Activated CD4-positive, alpha-beta T cell treated with anti-CD3 and anti-CD28 coated beads, Interleukin-2, amount 10 ng/mL, durations not matched to agents 24 days and 14 days (primary cell): ENCODE results near the gene TNNC2. TPM values are rescaled to one million over a fixed set of nuclear protein-coding genes. Genes with fewer than 3 reads are reported as not detected.

Experiments used
- DNase-seq: peaks from one replicate; pipeline ENCODE4 v3.0.0; 2022
- H3K27ac Mint-ChIP-seq: one replicate; pipeline ENCODE4 v1.8.0; 2022; ENCODE audit warnings: mild to moderate bottlenecking, mixed read lengths
- H3K27me3 Mint-ChIP-seq: one replicate; pipeline ENCODE4 v1.8.0; 2022; ENCODE audit warnings: mixed read lengths
- H3K36me3 Mint-ChIP-seq: one replicate; pipeline ENCODE4 v1.8.0; 2022; ENCODE audit warnings: low read depth, mild to moderate bottlenecking, mixed read lengths
- H3K4me1 Mint-ChIP-seq: one replicate; pipeline ENCODE4 v1.8.0; 2021; ENCODE audit warnings: mixed read lengths
- H3K4me3 Mint-ChIP-seq: one replicate; pipeline ENCODE4 v1.8.0; 2022; ENCODE audit warnings: mild to moderate bottlenecking, moderate library complexity, mixed read lengths
- H3K9me3 Mint-ChIP-seq: one replicate; pipeline ENCODE4 v1.8.0; 2021; ENCODE audit warnings: mixed read lengths
- intact Hi-C: fragments of 100-400 bp; cut with micrococcal nuclease; formaldehyde crosslinking; loops from one replicate; pipeline ENCODE4 v1.15.1; 2023
- total RNA-seq: library from RNA; stranded (reverse); gene quantifications from 2 replicates; pipeline ENCODE4 v1.2.3, GENCODE V29; 2022

Gene TNNC2
- total RNA-seq, 1 donor from 2014 or later, result not detected

DNA sequence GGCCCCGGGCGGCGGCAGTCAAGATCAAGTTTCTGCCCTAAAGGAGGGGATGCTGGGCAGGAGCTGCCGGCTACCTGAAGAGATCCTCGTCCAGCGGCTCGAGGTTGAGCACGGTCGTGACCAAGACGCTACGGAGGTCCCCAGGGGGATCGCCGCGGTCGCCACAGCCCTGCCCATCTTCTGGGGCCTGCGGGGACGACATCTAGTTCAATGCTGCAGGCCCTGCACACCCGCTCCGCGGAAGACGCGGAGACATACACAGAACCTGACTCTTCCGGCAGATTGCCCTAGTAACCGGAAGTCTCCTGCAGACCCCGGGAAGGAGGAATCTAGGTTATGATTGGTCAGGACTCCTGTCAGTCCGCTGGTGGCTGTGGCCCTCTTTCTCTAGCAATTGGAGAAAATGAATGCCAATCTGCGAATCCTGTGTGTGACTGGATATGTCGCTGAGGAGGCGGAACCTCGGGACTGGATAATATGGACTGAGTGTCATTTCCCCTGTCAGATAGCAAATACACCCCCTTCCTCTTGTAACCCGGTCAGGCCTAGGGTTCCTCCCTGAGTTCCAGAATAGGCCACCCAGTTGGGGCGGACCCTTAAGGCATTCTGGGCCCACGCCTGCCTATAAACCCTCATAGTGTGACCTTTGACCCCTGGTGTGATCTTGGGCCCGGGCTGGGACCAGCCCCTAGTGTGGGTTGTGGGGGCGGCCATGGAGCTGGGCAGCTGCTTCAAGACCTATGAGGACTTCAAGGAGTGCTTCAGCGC, 30.2 kb upstream of the TNNC2 start, which contains the start of the genes ACOT8 and ZSWIM3:
ACOT8 (minus strand) TSS at position 279 of the 768 bp plus-strand sequence; CDS start at position 202, 77 bp downstream.
ZSWIM3 (plus strand) TSS at position 501 of the 768 bp plus-strand sequence; CDS start at position 713, 212 bp downstream.
- peaks cover 35% of the 10 kb centered on the region for H3K4me1 Mint-ChIP-seq
- H3K27me3 Mint-ChIP-seq, result no peaks in the 10 kb centered on the region
- DNase-seq, result peak; percentile 99
- H3K27ac Mint-ChIP-seq, result peak within 1 kb of the TSS; percentile 98
- peaks cover 19% of the 10 kb centered on the region for H3K36me3 Mint-ChIP-seq
- peak within 1 kb of the TSS; percentile 98 for H3K4me3 Mint-ChIP-seq
- H3K9me3 Mint-ChIP-seq, result no peaks in the 10 kb centered on the region
- intact Hi-C loops, result loop anchor here (1.0 to 2.0 kb wide), 7 partner anchors 22 to 115 kb away; partner anchors contain the start of genes CTSA, NEURL2, UBE2C and ZNF335

GRCh38 chr20:45853484-45853883, 26.4 kb upstream of the TNNC2 start:
- no peak for DNase-seq
- Mint-ChIP-seq H3K27me3 (no peaks in the 10 kb centered on the region), H3K27ac (no peak overlapping the region), H3K9me3 (no peaks in the 10 kb centered on the region), H3K4me3 (no peak overlapping the region), H3K36me3 (peaks cover 26% of the 10 kb centered on the region), H3K4me1 (peaks cover 22% of the 10 kb centered on the region)
- intact Hi-C loops, result no loop called here

DNA sequence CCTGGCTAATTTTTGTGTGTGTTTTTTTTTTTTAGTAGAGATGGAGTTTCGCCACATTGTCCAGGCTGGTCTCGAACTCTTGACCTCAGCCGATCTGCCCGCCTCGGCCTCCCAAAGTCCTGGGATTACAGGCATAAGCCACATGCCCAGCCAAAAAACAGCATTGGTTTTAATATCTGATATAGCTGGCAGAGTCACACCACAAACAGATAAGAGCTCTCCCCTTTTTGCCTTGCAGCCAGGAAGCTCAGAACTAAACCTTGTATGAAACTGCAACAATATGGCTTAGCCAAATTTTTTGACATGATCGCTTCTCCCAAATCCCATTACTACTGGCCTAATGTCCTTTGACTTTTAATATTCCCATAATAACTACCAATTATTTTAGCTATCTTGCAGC, 25.2 kb upstream of the TNNC2 start:
- intact Hi-C loops, result no loop called here
- Mint-ChIP-seq H3K4me3 (no peak overlapping the region), H3K9me3 (no peaks in the 10 kb centered on the region), H3K27me3 (no peaks in the 10 kb centered on the region), H3K27ac (no peak overlapping the region), H3K36me3 (peaks cover 26% of the 10 kb centered on the region), H3K4me1 (peaks cover 12% of the 10 kb centered on the region)
- no peak for DNase-seq

DNA sequence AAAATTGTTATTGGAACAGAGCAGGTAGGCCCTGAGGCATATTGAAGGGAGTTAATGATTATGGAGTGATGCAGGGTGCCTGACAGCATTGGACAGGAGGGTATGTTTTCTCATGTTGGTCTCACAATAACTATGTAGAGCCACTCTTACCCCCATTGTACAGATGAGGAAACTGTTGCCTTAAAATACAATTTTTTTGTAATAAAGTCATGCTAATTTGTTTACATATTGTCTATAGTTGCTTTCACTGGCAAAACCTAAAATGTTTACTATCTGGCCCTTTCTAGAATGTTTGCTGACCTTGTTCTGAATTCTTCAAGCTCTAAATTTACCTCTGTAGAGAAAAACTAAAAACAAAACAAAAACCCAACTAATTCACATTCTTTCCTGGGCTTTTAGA, 24.4 kb upstream of the TNNC2 start:
- intact Hi-C loops, result no loop called here
- no peak for DNase-seq
- H3K4me1 Mint-ChIP-seq, result peaks cover 11% of the 10 kb centered on the region
- H3K36me3 Mint-ChIP-seq, result peaks cover 27% of the 10 kb centered on the region
- no peaks in the 10 kb centered on the region for H3K27me3 Mint-ChIP-seq
- H3K9me3 Mint-ChIP-seq, result no peaks in the 10 kb centered on the region
- no peak overlapping the region for H3K27ac Mint-ChIP-seq
- H3K4me3 Mint-ChIP-seq, result no peak overlapping the region

- peaks cover 30% of the 10 kb centered on the region for H3K36me3 Mint-ChIP-seq
- intact Hi-C loops, result no loop called here
These were observed 23.8 kb upstream of the TNNC2 start for GRCh38 chr20:45850926-45851325.

DNA sequence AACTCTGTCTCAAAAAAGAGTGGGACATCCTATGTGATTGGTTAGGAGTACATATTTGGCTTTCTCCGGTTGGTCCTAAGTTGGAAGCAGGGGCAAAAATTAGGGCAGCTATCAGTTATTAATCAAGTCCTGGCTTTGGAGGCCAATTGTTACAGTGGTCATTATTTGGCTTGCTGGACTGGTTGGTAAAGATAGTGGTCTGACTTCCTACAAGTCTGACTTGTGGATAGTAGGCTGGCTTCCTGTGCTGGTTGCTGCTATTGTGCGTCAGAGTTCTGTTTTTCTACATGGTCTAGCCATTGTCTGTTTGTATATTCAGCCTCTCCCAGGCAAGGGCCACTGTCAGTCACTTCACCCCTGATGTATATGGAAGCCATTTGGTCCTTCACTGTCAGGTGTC, 23.1 kb upstream of the TNNC2 start:
- Mint-ChIP-seq H3K27me3 (no peaks in the 10 kb centered on the region), H3K36me3 (peaks cover 36% of the 10 kb centered on the region), H3K4me1 (peaks cover 6% of the 10 kb centered on the region), H3K27ac (no peak overlapping the region), H3K4me3 (no peak overlapping the region), H3K9me3 (no peaks in the 10 kb centered on the region)
- DNase-seq, result no peak
- intact Hi-C loops, result no loop called here

More at GRCh38 chr20:45850926-45851325, 23.8 kb upstream of the TNNC2 start:
- Mint-ChIP-seq H3K4me3 (no peak overlapping the region), H3K9me3 (no peaks in the 10 kb centered on the region), H3K27me3 (no peaks in the 10 kb centered on the region), H3K4me1 (peaks cover 9% of the 10 kb centered on the region), H3K27ac (no peak overlapping the region)
- DNase-seq, result no peak

DNA sequence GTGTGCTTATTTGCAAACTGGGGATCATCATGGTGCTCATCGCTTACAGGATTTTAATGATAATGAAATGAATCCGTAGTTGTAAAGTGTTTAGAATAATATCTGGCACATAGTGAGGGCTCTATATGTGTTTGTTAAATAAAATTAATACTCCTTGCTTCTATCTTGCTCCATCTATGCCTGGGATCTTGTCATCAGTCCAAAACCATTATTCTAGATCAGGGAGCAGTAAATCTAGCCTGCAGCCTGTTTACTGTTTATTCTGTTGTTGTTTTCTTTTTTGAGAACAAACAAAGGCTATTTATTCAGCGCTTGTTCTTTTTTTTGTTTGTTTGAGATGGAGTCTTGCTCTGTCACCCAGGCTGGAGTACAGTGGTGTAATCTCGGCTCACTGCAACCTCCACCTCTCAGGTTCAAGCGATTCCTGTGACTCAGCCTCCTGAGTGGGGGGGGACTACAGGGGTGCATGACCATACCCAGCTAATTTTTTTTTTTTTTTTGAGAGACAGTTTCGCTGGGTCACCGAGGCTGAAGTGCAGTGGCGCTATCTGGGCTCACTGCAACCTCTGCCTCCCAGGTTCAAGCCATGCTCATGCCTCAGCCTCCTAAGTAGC, 22.0 kb upstream of the TNNC2 start:
- no peak for DNase-seq
- Mint-ChIP-seq H3K27me3 (no peaks in the 10 kb centered on the region), H3K4me1 (peaks cover 2% of the 10 kb centered on the region), H3K4me3 (no peak overlapping the region), H3K27ac (no peak overlapping the region), H3K36me3 (peaks cover 37% of the 10 kb centered on the region), H3K9me3 (no peaks in the 10 kb centered on the region)
- intact Hi-C loops, result no loop called here

DNA sequence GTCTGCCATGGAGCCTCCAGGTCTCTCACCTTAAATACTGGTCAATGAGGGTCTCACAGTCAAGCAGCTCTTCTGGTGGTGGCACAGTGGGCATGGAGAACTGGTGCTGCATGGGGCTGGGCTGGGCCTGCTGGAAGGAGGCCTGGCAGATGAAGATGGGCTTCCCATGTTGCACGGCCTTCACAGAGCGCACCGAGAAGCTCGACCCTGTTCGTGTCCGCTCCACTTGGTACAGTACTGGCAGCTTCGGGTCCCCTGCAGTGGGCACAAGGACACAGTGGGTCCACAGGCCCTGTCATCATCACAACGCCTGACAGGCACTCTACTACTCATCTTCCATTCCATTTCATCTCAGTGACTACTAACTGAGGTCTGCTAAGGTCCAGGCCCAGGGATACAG, 21.3 kb upstream of the TNNC2 start:
- intact Hi-C loops, result no loop called here
- Mint-ChIP-seq H3K27me3 (no peaks in the 10 kb centered on the region), H3K27ac (no peak overlapping the region), H3K9me3 (no peaks in the 10 kb centered on the region), H3K36me3 (peaks cover 36% of the 10 kb centered on the region), H3K4me3 (no peak overlapping the region), H3K4me1 (peaks cover 4% of the 10 kb centered on the region)
- no peak for DNase-seq

- H3K36me3 Mint-ChIP-seq, result peaks cover 29% of the 10 kb centered on the region
- H3K27me3 Mint-ChIP-seq, result no peaks in the 10 kb centered on the region
These were observed 18.3 kb upstream of the TNNC2 start for GRCh38 chr20:45845452-45845851.

DNA sequence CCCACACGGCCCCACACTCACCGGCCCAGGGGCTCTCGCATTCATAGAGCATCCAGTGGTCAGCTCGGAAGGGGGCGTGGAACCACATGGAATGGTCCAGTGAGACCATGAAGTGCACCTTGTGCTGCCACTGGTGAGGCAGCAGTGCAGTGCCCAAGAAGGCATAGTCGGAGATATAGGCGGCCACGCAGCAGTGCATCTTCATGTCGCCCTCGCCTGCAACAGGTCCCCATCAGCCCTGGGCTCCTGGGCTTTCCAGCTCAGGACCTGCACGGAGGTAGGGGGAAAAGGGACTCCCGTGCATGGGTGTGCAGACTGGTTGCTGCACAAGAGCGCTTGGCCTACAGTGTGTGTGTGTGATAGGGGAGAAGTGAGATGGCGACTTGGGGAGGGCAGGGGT, 16.4 kb upstream of the TNNC2 start:
- H3K4me3 Mint-ChIP-seq, result no peak overlapping the region
- H3K4me1 Mint-ChIP-seq, result peaks cover 3% of the 10 kb centered on the region
- H3K9me3 Mint-ChIP-seq, result no peaks in the 10 kb centered on the region
- H3K27me3 Mint-ChIP-seq, result no peaks in the 10 kb centered on the region
- intact Hi-C loops, result no loop called here
- peaks cover 24% of the 10 kb centered on the region for H3K36me3 Mint-ChIP-seq
- no peak overlapping the region for H3K27ac Mint-ChIP-seq
- no peak for DNase-seq

More at GRCh38 chr20:45845452-45845851, 18.3 kb upstream of the TNNC2 start:
- intact Hi-C loops, result no loop called here
- DNase-seq, result no peak
- no peaks in the 10 kb centered on the region for H3K9me3 Mint-ChIP-seq
- H3K4me1 Mint-ChIP-seq, result peaks cover 5% of the 10 kb centered on the region
- H3K4me3 Mint-ChIP-seq, result no peak overlapping the region
- H3K27ac Mint-ChIP-seq, result no peak overlapping the region

DNA sequence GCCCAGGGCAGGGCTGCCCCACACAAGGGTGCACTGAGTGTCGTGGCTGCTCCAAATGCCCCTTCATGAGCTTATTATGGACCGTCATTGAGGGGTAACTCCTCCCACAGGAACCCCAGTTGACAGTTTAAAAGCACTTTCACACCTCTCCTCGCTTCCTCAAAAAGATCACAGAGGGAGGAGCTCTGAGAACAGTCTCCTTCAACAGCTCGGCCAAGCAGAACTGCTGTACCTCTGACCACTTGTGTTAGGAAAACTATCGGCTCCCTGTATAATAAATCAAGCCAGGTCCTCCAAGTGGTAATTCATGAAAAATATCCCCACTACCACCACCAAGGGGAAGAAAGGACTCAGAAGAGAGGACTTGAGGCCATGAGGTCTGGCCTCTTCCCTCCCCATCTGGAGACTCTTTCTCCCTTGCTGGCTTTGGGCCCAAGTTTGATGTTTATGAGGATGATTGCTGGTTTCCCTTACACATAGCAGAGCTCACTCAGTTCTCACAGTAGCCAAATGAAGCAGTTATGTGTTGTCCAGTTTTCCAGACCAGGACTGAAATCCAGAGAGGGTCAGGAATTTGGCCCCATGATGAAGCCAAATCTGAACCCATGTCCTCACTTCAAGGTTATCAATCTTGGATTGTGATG, 15.2 kb upstream of the TNNC2 start:
- no peak overlapping the region for H3K27ac Mint-ChIP-seq
- H3K36me3 Mint-ChIP-seq, result peaks cover 24% of the 10 kb centered on the region
- intact Hi-C loops, result no loop called here
- no peaks in the 10 kb centered on the region for H3K27me3 Mint-ChIP-seq
- H3K4me1 Mint-ChIP-seq, result peaks cover 3% of the 10 kb centered on the region
- no peaks in the 10 kb centered on the region for H3K9me3 Mint-ChIP-seq
- DNase-seq, result no peak
- H3K4me3 Mint-ChIP-seq, result no peak overlapping the region

- intact Hi-C loops, result no loop called here
- no peak overlapping the region for H3K27ac Mint-ChIP-seq
- DNase-seq, result no peak
- no peak overlapping the region for H3K4me3 Mint-ChIP-seq
- H3K4me1 Mint-ChIP-seq, result peaks cover 3% of the 10 kb centered on the region
- peaks cover 24% of the 10 kb centered on the region for H3K36me3 Mint-ChIP-seq
- H3K27me3 Mint-ChIP-seq, result no peaks in the 10 kb centered on the region
- H3K9me3 Mint-ChIP-seq, result no peaks in the 10 kb centered on the region
These were observed 14.5 kb upstream of the TNNC2 start for GRCh38 chr20:45841407-45842129.

GRCh38 chr20:45840700-45841198, 13.6 kb upstream of the TNNC2 start:
- no peak for DNase-seq
- H3K4me1 Mint-ChIP-seq, result peaks cover 4% of the 10 kb centered on the region
- no peak overlapping the region for H3K4me3 Mint-ChIP-seq
- intact Hi-C loops, result no loop called here
- no peaks in the 10 kb centered on the region for H3K9me3 Mint-ChIP-seq
- H3K27me3 Mint-ChIP-seq, result no peaks in the 10 kb centered on the region
- H3K27ac Mint-ChIP-seq, result no peak overlapping the region
- H3K36me3 Mint-ChIP-seq, result peaks cover 20% of the 10 kb centered on the region
